Kidney glomerular epithelial cell (primary cell): ENCODE measurements around the gene TNFRSF12A.

Experiments used
- DNase-seq: peaks from one replicate; lab custom pipeline; 2025; lab: John Stamatoyannopoulos, UW

TNFRSF12A gene, protein sequence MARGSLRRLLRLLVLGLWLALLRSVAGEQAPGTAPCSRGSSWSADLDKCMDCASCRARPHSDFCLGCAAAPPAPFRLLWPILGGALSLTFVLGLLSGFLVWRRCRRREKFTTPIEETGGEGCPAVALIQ

DNA sequence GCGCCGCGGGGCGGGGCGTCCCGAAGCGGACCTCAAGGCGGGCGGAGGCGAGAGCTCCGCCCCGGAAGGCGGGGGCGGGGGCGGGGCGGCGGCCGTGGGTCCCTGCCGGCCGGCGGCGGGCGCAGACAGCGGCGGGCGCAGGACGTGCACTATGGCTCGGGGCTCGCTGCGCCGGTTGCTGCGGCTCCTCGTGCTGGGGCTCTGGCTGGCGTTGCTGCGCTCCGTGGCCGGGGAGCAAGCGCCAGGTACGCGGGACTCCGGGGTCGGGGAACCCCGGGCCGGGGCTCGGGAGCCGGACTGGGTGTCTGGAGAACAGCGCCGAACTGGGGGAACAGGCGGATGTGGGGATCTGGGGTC is at the start of gene TNFRSF12A:
TSS of gene TNFRSF12A (plus strand) at position 122 of the 357 bp plus-strand sequence. CDS start at position 152, 30 bp downstream.
- peak; percentile 43 for DNase-seq

DNA sequence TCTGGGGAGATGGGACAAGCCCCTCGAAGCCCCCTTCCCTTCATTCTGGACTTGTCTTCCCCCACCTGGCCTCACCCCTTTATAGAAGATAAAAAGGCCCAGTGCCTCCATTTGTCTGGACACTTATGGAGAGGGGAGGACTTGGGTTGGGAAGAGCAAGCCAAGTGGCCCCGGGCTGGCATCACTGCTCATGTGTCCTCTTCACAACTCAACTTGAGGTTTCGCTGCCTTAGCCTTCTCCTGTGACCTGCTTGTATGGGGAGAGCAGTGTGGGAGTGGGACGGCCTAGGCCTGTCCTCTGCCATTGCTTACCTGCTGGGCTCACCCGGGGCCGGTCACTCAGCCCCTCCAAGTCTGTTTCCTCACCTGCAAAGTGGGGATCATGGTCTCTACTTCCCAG is 49.6 kb upstream of the TNFRSF12A start:
- DNase-seq = no peak

DNA sequence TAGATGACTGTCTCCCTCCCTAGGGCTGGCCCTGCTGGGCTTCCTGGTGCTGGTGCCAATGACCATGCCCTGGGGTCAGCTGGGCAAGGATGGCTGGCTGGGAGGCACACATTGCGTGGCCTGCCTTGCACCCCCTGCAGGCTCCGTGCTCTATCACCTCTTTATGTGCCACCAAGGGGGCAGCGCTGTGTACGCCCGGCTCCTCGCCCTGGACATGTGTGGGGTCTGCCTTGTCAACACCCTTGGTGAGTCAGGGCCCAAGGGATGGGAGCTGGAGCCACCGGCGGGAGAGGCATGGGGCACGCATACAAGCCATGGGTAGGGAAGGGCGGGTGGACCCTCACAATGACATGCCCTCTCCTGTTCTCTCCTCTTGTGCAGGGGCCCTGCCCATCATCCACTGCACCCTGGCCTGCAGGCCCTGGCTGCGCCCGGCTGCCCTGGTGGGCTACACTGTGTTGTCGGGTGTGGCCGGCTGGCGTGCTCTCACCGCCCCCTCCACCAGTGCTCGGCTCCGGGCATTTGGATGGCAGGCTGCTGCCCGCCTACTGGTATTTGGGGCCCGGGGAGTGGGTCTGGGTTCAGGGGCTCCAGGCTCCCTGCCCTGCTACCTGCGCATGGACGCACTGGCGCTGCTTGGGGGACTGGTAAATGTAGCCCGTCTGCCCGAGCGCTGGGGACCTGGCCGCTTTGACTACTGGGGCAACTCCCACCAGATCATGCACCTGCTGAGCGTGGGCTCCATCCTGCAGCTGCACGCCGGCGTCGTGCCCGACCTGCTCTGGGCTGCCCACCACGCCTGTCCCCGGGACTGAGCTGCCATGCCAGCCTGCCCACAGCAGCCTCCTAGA is 48.8 kb upstream of the TNFRSF12A start:
- DNase-seq = no peak

DNA sequence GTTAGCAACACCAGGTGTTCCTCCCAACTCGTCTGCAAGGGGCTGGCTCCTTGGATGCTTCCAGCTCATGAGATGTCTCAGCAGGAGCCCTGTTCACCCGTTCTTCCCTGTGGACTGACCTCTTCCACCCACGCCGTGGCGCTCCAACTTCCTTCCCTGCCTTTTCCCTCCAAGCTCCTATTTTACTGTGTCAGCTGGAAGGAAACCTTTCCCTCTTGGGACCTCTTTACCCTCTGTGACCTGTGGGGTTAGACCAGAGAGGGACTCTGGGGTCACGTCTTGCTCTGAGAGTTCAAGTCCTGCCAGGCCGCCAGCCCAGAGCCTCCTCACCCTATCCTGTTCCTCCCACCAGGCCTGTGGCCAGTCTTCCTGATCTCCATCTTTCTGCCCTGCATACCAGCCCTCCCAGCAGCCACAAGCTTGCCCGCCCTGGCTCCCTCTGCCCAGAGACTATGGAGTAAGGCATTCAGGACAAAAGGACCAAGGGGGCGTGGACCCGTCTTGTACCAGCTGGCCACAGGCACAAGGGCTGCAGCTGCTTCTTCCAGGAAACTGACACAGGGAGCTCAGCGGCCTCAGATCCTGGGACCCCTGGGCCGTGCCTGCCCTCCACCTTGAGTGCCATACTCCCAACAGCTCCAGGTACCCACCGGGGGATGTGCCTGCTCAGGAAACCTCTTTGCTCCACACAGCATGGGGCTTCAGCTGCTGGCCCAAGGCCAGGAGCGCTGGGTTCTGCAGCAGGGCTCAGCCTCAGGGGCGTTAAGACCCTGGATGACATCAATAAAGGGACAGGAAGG is 48.0 kb upstream of the TNFRSF12A start:
- DNase-seq = no peak

DNA sequence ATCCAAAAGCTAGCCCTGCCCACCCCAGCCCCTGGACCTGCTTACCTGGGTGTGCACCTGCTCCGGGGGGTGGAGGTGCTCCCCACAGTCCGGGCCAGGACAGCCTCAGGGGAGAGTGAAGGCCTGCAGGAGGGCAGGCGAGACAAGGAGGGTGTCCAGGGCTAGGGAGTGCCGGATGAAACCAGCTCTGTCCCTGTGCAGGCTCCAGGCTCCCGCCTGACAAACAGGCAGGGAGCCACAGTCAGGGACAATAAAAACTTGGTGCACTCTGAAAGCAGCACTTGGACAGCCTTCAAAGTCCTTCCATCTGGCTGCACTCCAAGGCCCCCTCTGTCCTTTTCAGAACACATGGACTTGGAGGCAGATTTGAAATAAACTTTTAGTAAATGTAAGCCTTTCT is 47.1 kb upstream of the TNFRSF12A start:
- DNase-seq = no peak

DNA sequence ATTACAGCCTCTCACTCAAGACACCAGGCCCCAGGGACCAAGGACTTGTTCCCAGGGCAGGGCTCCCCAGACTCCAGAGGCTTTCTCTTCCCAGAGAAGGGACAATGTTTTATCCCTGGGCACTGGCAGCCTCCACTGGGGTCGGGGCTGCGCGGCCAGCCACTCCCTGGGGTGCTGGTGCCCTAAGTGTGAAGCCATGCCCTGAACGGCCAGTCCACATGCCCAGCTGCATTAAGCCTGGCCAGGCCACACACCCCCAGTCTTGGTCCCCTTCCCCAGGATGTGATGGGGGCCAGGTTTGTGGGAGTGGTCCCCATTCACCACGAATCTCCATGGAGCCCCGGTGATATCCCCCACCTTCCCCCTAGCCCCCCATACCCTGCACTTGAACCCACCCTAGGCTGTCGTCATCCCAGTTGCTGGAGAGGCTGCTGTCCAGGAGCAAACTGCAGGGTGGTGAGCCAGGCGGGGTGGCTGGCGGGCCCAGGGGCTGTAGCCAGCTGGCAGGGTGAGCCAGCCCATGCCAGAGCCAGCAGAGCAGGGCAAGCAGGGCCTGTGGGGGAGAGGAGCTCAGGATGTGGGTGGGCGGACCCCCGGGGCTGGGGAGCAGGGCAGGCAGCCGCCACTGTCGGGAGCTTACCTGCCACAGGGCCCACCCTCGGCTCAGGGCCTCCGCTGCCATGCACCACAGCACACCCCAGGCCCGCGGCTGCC is 46.4 kb upstream of the TNFRSF12A start:
- no peak for DNase-seq

DNA sequence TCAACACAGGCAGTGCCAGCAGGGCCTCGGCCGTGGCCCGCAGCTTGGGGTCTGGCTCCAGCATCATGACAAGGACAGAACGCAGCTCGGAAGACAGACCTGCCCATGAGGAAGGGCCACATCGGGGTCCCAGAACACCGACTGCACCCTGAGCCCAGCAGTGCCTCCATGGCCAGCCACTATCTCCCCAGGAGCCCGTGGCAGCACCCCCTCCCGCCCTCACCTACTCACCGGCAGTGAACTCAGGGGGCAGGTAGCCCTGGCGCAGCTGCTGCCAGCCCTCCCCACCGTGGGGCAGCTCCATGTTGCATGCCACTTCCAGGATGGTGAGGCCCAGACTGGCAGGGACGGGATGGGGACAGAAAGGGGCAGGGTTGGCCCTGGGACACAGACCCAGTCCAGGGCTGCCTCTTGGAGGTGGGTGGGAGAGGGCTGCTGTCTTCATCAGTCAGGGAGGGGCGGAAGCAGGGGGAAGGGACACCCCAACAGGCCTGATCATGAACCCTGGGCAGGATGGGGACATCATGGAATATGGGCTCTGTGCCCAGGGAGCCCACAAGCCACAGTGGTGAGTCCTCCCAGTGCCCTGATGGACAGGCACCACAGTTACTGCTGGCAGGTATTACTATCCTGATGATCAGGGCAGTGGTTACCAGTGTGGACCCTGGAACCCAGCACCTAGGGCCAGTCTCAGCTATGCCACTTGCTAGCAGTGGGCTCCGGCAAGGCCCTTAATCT is 45.7 kb upstream of the TNFRSF12A start:
- DNase-seq = no peak

DNA sequence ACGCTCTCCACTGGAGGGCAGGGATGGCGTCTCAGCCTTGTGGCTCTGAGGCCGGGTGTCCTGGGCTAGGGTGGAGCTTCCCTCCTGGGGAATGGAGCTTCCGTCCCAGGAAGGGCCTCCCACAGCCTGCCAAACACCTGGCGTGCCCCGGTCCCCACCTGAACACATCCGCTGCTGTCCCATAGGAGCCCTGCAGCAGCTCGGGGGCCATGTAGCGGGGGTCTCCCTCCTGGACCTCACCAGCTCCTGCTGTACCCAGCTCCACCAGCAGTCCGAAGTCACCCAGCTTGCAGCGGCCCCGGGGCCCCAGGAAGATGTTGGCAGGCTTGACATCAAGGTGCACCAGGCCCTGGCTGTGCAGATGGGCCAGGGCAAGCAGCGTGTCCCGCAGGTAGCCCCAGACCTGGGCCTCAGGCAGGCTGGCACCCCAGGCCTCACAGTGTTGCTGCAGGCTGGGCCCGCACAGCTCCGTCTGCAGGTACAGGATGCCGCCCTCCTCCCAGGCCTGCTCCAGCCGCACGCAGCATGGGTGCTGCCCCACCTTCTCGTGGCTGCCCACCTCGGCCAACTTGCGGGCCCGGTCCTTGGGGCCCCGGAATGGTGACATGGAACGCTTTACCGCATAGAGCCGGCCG is 44.9 kb upstream of the TNFRSF12A start:
- DNase-seq = no peak

DNA sequence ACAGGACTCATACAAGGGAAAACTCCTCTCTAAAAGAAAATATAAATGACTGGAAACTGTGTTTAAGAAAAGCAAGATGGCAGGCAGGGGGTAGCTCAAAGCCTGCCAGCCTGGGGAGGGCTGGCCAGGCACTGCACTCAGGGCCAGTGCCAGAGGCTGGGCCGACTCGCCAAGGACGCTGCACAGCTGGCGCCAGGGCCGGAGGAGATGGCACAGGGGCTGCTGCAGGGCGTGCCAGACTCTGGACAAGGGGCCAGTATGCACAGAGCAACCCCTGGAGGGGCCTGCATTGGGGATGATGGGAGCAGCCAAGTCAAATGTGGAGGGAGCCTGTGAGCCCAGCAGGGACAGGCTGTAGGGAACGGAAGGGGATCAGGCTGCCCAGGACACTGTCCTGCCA is 44.0 kb upstream of the TNFRSF12A start:
- no peak for DNase-seq

DNA sequence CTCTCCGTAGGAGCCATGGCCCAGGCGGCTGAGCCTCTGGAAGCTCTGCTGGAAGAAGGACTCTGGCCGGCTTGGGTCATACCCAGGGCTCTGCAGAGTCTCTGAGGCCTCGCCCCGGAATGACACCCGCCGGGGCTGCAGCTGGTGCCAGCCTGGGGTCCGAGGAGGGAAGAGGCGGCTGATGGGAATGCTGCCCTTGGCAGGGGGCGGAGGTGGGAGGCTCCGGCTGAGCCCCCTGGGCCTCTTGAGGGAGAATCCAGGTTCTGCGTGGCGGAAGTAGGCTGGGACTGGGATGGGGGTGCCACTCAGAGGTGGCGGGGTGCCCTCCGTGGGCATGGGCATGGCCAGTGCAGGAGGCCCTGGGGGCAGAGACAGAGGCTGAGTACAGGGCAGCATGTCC is 43.5 kb upstream of the TNFRSF12A start:
- DNase-seq = no peak

DNA sequence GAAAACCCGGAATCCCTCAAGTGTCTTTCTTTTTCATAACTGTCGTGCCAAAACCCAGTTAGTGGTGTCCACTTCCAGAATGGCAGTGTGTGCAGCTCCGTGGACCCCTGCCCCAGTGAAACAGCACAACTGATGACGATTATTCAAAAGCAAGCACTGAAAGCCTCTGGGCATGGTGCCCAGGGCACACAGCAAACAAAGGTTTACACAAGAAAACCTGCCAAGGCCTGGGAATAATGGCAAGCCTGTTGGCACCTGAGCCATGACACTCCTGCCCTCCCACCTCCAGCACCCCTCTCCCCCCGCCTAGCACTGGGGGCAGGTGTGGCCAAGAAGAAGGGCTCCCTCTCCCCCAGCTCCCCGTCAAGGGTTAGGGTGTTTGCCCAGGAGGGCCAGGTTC is 42.7 kb upstream of the TNFRSF12A start:
- no peak for DNase-seq

DNA sequence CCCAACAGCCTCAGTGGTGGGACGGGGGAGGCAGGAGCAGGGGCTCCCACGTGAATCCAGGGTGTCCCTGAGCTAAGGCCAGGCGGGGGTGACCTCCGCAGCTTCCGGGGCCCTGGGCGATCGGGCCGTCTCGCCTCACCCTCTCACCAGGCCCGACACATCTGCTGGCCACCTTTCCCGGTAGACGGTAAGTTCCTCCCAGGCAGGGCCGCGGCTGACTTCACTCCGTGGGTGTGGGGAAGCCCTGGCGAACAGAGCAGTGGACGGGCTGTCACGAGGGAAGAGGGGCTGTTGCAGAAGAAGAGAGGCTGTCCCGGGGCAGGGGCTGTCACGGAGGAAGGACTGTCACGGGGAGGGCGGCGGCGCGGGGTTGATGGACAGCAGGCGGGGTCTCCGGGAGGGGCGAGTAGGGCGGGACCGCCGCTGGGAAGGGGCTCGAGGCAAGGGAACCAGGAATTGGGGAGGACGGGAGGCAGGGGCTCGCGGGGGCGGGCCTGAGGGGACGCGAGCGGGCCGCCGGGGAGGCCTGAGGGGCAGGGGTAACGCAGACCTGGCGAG is 40.4 kb upstream of the TNFRSF12A start:
- DNase-seq = no peak

DNA sequence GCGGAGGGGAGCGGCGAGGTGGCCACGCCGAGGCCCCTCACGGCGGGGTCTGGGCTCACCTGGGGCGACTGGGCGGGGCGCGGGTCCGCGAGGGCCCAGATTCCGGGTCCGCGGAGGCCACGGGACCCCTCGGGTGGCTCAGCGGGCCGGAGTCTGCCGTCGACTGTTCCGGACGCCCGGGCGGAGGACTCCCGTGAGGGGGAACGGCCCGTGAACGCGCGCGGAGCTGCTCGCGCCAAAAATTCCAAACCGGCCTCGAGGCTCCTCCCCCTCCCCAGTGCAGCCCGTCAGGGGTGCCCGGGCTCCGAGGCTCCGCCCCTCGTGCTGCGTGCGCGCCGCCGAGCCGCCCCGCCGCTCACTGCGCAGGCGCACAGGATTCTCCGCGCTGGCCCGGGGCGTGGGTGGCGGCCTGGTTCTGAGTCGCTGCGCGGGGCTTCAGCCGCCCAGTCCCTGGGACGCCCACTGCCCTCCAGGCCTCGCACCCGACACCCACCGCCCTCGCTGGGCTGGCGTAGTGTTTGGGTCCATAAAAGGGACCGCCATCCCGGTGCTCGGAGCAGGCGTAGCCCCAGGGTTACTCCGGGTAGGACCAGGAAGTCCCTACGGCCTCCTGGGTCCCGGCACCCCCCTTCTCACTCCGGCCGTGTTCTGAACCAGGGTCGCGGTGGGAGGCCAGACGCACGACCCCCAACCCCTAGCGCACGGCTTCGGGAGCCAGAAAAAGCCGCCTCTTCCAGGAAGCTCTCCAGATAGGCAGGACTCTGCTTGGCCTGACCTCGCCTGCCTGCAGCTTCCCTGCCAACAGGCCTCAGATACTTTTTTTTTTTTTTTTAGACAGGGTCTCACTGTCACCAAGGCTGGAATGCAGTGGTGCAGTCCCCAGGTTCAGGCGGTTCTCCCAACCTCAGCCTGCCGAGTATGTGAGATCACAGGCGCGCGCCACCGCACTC is 39.7 kb upstream of the TNFRSF12A start, which contains the start of gene PKMYT1:
TSS of gene PKMYT1 (minus strand) at position 220 of the 950 bp plus-strand sequence. CDS start 789 bp downstream, outside the sequence.
- peak; percentile 68 for DNase-seq

DNA sequence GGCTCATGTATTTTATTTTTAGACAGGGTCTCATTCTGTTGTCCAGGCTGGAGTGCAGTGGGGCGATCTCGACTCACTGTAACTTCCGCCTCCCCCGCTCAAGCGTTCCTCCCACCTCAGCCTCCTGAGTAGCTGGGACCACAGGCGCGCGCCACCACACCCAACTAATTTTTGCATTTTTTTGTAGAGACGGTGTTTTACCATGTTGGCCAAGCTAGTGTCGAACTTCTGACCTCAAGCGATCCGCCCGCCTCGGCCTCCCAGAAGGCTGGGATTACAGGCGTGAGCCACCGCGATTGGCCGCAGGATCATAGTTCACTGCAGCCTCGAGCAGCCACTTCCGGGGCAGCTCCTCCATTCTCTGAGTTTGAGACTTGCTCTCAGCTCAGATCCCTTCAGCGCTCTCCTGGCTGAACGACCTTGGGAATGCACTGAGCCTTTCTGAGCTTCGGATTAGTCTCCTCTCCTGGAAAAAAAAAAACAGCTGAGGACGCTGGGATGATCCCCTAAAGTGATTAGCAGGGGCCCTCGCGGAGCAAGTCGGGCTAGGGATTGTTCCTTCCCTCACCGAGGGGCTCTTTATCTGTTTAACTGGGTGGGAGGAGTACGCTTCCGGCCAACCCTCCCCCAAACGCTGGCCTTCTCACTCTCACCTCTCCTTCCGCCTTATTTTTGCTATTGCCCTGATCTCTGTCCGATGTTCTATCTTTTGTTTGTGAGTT is 38.8 kb upstream of the TNFRSF12A start:
- DNase-seq = no peak

DNA sequence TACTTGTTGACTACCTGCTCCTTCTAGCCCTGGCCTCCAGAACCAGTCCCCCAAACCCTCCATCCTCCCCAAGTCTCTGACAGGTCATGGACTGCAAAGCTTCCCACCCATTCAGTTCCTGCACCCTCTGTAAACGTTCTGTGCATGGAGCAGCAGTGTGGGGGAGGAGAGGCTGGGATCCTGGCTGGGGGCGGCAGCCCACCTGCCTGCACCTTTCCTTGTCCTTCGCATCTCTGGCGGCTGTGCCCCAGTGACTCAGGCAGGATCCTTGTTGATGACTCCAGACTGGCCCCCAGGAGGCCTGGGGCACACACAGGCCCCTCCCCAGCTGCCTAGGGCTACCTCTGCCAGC is 38.3 kb upstream of the TNFRSF12A start:
- DNase-seq = no peak

DNA sequence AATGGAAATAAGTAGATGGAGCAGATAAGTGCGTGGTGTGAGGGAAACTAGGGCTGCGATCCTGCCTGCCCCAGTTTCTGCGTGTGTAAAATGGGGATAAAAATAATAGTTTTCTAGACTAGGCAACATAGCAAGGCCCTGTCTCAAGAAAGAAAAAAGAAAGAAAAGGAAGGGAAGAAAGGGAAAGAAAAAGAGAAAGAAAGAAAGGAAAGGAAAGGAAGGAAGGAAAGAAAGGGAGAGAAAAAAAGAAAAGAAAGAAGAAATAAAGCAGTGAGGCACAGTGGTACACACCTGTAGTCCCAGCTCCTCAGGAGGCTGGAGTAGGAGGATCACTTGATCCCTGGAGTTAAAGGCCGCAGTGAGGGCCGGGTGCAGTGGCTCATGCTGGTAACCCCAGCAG is 37.8 kb upstream of the TNFRSF12A start:
- no peak for DNase-seq

DNA sequence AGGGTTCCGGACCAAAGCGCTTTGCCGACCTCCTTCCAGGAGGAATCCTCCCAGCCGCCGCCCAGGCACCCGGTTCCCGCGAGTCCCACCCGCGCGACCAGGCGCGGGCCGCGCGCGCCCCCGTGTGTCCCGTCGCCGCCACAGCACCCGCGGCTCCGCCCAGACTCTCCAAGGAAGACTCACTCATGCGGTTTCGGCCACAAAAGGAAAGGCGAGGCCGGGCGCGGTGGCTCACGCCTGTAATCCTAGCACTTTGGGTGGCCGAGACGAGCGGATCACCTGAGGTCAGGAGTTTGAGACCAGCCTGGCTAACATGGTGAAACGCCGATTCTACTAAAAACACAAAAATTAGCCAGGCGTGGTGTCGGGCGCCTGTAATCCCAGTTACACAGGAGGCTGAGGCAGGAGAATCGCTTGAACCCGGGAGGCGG is 36.4 kb upstream of the TNFRSF12A start:
- peak; percentile 85 for DNase-seq

DNA sequence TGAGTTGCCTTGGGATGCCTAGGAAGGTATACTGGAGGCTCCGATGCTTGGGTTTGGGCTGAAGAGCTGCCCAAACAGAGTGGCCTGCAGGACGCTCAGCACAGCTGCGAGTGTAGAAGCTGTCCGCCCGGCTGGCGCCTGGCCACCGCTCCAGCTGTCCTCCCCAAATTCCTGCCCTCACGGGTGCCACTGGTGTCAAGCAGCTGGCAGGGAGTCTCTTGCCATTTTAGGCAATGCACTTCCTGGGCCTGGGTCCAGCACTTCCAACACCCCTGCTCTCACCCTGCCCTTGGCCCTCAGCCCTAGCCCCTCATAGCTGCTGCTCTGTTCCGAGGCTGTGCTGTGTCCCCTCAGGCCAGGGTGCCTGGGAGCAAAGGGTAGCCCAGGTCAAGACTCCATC is 34.7 kb upstream of the TNFRSF12A start:
- no peak for DNase-seq

DNA sequence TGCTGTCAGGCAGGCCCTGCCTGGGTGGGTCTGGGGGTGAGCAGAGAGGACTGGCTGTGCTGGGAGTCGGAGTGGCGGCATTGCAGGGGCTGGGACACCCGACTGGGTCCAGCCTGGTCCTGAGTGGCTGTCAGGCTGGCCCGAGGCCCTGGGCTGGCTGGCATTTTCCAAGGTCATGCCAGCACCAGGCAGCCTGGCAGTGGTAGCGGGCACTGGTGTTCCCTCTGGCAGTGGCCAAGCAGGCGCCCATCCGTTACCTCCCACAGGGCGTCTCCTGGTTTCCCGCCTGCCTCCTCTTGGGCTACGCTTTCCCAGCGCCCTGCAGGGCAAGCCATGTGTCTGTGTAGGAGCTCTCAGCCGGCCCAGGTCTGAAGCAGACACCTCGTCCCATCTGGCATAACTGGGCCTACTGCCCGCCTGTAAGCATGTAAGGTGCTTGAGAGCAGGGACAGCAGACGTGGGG is 34.2 kb upstream of the TNFRSF12A start:
- no peak for DNase-seq
